HG02943 (cell line): Measurements from ENCODE around the gene LAIR2.

Experiments
- ATAC-seq: cut with Tn5 transposase; IDR thresholded peaks from one replicate; pipeline ENCODE4 v1.9.1; 2021; ENCODE audit warnings: mild to moderate bottlenecking, low read depth, moderate library complexity; ENCODE audit not compliant: unreplicated experiment

LAIR2 gene

DNA sequence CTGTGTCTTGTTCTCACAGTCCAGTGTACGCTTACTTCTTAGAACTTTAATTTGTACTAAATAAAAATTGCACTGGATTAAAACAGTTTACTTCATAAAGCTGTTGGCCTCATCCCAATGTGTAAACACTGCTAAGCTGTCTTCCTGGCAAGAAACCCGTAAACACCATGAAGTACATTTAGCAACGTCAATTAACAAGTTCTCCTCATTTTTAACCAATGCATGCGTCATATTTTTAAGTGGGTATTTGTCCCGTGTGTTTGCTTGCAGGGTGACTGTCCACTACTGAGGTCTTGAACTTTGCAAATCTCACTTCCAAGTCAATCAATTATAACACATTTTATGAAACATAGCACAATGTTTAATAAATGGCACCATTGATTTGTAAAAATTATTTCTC is 28.2 kb downstream of the LAIR2 start:
- no peak for ATAC-seq

GRCh38 chr19:54532528-54532927 is 29.9 kb downstream of the LAIR2 start:
- peak; percentile 81 for ATAC-seq

- no peak for ATAC-seq
These were observed 30.8 kb downstream of the LAIR2 start for GRCh38 chr19:54533476-54533875.

- no peak for ATAC-seq
These were observed 31.5 kb downstream of the LAIR2 start for GRCh38 chr19:54534156-54534555.

- ATAC-seq: no peak
These were observed 33.0 kb downstream of the LAIR2 start for GRCh38 chr19:54535601-54536000.

DNA sequence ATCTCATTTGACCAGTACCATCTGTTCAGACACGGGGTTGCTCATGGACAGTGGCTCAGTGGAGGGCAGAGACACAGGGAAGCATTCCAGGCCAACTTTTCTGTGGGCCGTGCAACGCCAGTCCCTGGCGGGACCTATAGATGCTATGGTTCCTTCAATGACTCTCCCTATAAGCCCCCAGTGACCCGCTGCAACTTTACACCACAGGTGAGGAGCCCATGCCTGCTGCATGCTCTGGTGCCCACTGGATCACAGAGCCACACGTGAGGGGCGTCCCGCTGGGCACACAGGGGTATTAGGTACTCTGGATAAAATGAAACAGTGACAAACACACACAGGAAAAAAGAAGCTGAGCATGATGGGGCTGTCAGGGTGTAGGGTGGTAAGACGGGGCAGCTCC is 34.3 kb downstream of the LAIR2 start:
- ATAC-seq: no peak

GRCh38 chr19:54541712-54542111 is 39.1 kb downstream of the LAIR2 start:
- ATAC-seq: no peak

GRCh38 chr19:54548806-54549205 is 46.2 kb downstream of the LAIR2 start:
- ATAC-seq: no peak

- ATAC-seq: no peak
These were observed 46.6 kb downstream of the LAIR2 start for GRCh38 chr19:54549224-54549623.

GRCh38 chr19:54551293-54551692 is 48.7 kb downstream of the LAIR2 start:
- ATAC-seq: no peak

GRCh38 chr19:54551950-54552912 is 49.6 kb downstream of the LAIR2 start:
- no peak for ATAC-seq

DNA sequence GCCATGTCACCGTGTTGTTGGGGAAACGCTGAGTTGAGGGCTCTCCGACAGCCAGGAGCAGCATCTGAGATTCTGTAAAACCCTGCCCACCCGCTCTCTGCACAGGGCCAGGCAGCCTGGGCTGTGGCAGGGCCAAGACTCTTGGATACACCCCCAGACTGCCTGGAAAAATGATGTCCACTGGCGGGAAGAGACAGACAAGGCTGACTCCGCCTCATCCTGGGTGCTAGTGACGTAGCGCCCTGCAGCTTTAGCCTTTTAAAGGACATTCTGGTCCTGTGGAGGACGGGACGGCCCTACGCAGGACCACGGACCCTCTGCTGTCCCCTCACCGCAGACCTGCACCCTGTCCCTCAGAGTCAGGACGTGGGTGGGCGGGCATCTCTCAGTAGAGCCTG is 50.3 kb downstream of the LAIR2 start:
- no peak for ATAC-seq

- ATAC-seq: no peak
These were observed 51.4 kb downstream of the LAIR2 start for GRCh38 chr19:54554006-54554405.

GRCh38 chr19:54554896-54555295 is 52.3 kb downstream of the LAIR2 start:
- no peak for ATAC-seq

GRCh38 chr19:54556194-54556593 is 53.6 kb downstream of the LAIR2 start:
- no peak for ATAC-seq

DNA sequence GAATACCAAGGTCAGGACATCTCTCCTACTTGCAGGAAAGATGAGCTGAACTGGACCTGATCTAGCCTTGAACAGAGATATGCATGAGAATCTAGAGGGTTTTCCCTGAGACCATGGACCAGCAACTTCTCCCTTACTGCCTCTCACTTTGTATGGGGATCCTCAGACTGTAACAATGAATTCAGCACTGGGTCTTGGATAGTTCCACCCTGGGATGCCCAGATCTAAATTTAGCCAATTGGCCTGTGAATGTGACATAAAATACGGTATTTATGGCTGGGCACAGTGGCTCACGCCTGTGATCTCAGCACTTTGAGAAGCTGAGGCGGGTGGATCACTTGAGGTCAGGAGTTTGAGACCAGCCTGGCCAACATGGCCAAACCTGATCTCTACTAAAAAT is 55.7 kb downstream of the LAIR2 start:
- no peak for ATAC-seq
